Stimulated activated CD4-positive, alpha-beta T cell treated with anti-CD3 and anti-CD28 coated beads, Interleukin-15, amount 100 ng/mL, for 24 hours (primary cell): Measurements from ENCODE around the gene RIPOR2.
"Not testable (repeated sequence)": the region's sequence is repeated elsewhere in the genome, so short reads cannot be mapped to it uniquely, and the experiment has no call there.

Experiments used
- DNase-seq: peaks from one replicate; pipeline ENCODE4 v3.0.0-alpha.2; 2020

Gene RIPOR2

DNA sequence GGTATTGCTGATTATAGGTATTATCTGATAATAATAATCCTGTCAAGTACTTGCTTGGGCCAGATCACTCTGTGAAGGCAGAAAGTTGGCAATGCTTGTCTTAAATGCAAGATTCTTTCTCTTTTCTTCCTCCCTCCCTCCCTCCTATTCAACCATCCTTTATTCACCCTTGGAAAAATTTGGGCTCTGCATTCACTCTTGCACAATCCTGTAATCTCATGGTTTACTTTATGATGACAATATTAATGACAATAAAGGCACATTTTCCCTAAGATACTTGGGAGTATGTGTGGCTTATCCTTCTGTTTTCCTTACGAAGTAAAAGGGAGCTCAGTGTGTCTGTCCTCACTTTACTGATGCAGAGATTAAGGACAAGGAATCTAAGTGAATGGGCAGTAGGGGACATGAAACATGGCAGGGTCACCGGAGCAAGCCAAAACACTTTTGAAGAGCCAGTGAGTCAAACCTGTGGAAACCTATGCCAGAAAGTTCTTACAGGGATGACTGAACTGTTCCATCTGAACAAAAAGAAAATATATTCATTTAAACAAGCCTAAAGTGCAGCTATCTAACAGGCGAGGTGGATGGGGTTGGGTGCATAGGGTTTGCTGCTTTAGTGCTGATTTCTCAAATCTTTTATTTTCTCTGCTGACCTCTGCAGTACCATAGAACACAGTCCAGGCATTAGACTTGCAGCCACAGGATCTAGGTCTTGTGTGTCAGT is 14.6 kb upstream of the RIPOR2 start:
- DNase-seq, result no peak

DNA sequence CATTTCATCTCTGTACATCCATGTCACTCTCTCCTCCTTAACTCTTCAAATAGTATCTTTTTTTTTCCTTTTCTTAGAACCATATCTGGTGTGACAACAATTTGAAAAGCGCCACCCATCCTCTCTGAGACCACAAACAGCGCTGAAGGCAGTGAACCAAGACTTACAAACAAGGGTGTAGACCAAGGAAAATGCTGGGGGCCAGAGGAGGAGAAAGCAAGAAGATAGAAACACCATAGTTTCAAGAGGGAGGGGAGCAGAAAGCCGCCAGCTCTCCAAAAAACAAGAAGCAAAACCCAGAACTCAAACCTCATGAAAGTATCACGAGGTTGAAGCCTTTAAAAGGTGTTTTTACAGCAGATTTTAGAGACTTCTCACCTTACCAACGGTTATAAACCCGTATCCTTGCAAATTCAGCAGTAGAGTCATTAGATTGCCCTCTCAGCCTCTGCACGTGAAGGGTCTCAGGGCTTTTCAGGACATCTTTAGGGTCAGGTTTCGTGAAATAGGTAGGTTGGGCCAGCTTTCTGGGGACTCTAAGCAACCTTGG is 13.3 kb upstream of the RIPOR2 start:
- peak; percentile 31 for DNase-seq

GRCh38 chr6:24948261-24948660 is 12.5 kb upstream of the RIPOR2 start:
- not testable (repeated sequence) for DNase-seq

DNA sequence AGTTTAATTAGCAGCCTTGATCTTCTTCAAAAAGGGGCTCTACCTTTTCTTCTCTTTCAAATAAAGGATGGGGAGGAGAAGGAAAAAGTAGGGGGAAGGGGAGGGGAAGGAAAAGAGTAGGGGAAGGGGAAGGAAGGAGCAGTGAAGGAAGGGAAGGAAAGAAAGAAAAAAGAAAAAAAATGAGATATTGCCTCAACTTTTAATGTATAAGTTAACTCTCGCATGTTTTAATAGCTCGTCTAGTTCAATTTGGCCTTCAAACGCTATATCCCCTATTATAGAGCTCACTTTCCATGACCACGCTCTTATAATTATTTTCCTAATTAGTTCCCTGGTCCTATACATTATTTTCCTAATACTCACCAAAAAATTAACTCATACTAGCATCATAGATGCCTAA is 11.9 kb upstream of the RIPOR2 start:
- DNase-seq, result no peak

- DNase-seq, result no peak
These were observed 9.3 kb upstream of the RIPOR2 start for GRCh38 chr6:24945054-24945453.

GRCh38 chr6:24943774-24944173 is 8.0 kb upstream of the RIPOR2 start:
- no peak for DNase-seq

- no peak for DNase-seq
These were observed 4.7 kb upstream of the RIPOR2 start for GRCh38 chr6:24940311-24940917.

GRCh38 chr6:24936641-24937317 is 1.0 kb upstream of the RIPOR2 start:
- DNase-seq, result peak; percentile 58

DNA sequence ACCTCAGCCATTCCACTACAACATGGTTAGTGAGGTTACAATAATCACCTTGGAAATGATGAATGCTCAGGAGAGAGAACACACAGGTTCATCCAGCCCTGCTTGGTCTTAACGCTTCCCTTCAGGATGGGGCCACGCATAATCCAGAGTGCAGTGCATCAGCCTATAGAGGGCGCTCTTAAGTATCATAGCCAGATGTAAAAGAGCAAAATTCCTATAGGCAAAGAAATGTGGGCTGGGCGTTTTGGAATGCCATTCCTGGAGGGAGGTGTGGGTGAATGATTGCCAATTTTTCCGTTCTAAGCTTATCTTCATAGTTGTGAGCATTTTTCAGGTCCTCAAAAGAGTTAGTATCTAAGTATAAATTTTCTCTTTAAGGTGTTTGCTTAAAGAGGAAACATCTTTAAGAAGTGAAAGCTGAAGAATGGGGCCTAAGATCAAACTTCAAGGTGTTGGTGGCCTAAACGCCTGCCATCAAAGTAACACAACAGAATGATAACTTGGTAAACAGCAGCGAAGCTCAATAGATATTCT is 1.8 kb downstream of the RIPOR2 start:
- no peak for DNase-seq

DNA sequence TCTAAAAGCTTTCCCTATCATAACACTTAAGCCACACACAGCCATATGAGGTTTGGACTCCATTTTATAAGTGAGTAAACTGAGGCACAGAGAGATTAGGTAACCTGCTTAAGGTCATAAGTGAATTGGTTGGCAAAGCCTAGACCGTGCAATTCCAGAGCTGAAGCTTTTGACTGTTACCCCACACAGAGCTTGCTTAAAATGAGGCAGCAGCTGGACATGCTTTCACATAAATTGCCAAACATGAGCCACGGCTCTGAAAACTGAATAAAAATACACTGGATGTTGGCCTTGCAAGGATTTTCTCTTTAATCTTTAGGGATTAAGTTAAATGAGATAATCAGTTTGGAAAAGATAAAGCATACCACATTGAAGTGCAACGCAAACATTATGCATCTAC is 2.5 kb downstream of the RIPOR2 start:
- DNase-seq, result no peak

- DNase-seq, result no peak
These were observed 2.9 kb downstream of the RIPOR2 start for GRCh38 chr6:24932832-24933231.

GRCh38 chr6:24931718-24932691 is 3.8 kb downstream of the RIPOR2 start:
- DNase-seq, result no peak

DNA sequence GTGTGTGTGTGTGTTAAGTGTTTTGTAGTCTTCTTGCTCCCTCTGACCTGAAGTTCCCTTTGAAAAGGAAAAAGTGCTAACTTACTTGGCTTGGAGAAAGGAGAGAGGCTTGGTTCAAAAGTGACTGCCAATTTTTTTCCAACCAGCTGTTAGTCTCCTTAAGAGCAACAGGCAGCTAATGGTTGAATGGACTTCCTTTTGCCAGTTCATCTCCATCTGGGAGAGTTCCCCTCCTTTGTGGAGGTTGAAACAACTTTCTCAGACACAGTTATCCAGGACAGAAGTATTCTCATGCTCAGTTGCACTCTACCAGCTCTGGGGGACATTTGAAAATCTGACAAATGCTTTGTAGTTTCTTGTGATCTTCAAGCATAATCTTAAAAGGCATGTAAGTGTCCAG is 4.5 kb downstream of the RIPOR2 start:
- no peak for DNase-seq

GRCh38 chr6:24930431-24930871 is 5.3 kb downstream of the RIPOR2 start:
- no peak for DNase-seq

- DNase-seq, result no peak
These were observed 6.5 kb downstream of the RIPOR2 start for GRCh38 chr6:24929242-24929641.

DNA sequence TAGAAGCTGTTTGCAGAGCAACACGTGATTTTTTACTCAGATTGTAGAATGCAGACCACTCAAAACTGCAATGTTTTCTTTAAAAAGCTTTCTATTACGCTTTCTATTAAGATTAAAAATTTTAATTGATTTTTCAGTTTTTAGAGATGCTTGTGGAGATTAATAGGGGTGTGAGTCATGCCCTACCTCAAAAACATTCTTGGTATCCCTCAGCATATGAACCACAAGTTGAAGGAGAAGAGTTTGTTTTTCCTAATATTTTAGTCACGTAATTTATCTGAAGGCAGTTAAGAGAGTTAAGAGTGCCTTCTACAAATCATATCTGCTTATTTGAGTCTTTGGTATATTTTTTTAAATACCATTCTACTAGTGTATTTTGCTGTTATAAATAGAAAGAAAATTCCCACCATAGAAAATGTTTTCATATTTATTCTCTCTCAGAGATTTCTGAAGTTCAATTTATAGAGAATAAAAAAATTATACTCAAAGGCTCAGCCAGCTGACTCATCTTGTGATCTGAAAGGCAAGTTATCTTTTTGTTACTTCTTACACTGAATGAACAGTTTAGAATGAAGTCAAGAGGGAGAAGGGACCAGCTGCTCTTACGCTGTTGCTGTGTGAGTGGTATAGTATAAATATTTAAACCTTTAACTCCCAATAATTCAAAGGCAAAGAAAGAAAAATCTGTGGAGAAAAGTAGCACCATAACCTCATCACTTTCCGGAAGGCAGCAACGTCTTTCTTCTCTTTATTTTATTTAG is 7.6 kb downstream of the RIPOR2 start:
- no peak for DNase-seq

DNA sequence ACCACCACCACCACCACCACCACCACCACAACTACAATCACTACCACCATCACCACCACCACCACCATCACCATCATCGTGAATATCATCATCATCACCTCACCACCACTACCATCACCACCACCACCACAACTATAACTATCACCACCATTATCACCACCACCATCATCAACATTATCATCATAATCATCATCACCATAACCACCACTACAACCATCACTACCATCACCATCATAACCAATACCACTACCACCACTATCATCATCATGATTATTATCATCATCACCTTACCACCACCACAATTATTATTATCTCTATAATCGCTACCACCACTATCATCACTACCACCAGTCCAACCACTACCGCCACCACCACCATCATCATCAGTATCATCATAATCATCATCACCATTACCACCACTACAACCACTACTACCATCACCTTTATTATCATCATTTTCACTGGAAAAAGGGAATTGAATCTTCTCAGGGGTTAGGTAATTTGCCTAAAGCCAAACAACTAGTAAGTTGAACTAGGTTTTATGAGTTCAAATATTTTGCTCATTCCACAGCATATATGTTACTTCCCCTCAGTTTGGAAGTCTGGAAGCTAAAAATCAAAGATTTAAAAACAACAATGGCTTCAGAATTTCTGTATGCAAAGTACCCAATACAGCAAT is 8.3 kb downstream of the RIPOR2 start:
- DNase-seq, result peak; percentile 65

GRCh38 chr6:24926647-24927046 is 9.1 kb downstream of the RIPOR2 start:
- not testable (repeated sequence) for DNase-seq

DNA sequence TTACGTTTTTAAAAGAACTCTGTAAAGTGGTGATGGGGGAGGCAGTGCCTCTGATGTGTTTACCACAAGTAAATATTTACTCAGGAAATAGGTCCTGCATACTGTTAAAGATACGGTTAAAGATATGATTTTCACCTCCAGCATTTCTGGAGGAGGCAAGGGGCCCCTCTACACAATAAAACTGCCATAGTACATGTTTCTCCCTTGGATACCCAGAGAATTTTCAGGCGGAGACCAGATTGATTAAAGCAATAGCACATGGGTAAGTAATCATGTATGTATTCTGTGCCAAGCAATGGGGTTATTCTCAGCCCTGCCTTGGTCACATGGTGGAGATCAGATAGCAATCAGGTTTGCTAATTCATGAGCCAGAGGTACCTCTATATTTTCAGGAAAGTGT is 9.6 kb downstream of the RIPOR2 start:
- no peak for DNase-seq

GRCh38 chr6:24925661-24926060 is 10.1 kb downstream of the RIPOR2 start:
- no peak for DNase-seq
